ENCODE results near the gene SRBD1. TPM values are rescaled to one million over a fixed set of nuclear protein-coding genes. Genes with fewer than 3 reads are reported as not detected.

Gene SRBD1
- total and polyA plus RNA-seq, 2 of the 8 experiments (the other 6 are each of a cell fraction or from before 2014, with no cell fraction given): 4.6 to 20.0 TPM

- no peaks in the 10 kb centered on the region; a peak in 1 of 4 replicates for H3K9me3 ChIP-seq (ENCODE audit: insufficient read depth in 2 of 2, low read depth in 1 of 2, low read length in 1 of 2)
- FAIRE-seq (no peak), DNase-seq (ENCODE audit: low read depth in 1 of 2, low spot score in 2 of 2) (no peak)
- no peak overlapping the region for H3K23ac ChIP-seq (ENCODE audit: insufficient read length)
- WGBS, 2 experiments (ENCODE audit: extremely low coverage in 1 of 2, insufficient coverage in 1 of 2, insufficient read length in 1 of 2, insufficient replicate concordance in 2 of 2, low coverage in 1 of 2, low lambda C conversion rate in 2 of 2, missing lambda C conversion rate in 1 of 2): 89% methylated on average over 6 of the region's 6 CpGs; no CpG with 5 or more reads in 1 of the 2 experiments
- no peak overlapping the region for H4K5ac ChIP-seq (ENCODE audit: insufficient read length, low read depth, low read length)
- H2BK12ac ChIP-seq (ENCODE audit: low read depth, low read length): no peak overlapping the region
- no peak overlapping the region for H2BK20ac ChIP-seq (ENCODE audit: low read length)
- H3K27me3 ChIP-seq (replicated peaks in 1 of 4; ENCODE audit: control insufficient read depth in 3 of 4, extremely low read depth in 1 of 4, insufficient read depth in 3 of 4, low read length in 3 of 4): no peaks in the 10 kb centered on the region
- H2BK5ac ChIP-seq (ENCODE audit: low read depth, low read length): no peak overlapping the region
- no peak overlapping the region for H3K27ac ChIP-seq (ENCODE audit: low read depth, low read length)
- no peak overlapping the region for H3K56ac ChIP-seq (replicated peaks; ENCODE audit: insufficient read length, low read depth, low read length)
- H3K9ac ChIP-seq (replicated peaks in 1 of 4; ENCODE audit: extremely low read depth in 1 of 4, low read depth in 3 of 4, low read length in 3 of 4): no peak overlapping the region
- no peak overlapping the region for H2AFZ ChIP-seq (ENCODE audit: low read length)
- no peaks in the 10 kb centered on the region; a peak in 1 of 8 replicates for H3K36me3 ChIP-seq (ENCODE audit: control insufficient read depth in 2 of 4, insufficient read depth in 4 of 4, low read length in 3 of 4)
- H3K79me1 ChIP-seq (ENCODE audit: low read depth, low read length): no peaks in the 10 kb centered on the region
- H3K4me2 ChIP-seq (ENCODE audit: insufficient read depth in 1 of 2, low read depth in 2 of 2, low read length in 2 of 2): no peak overlapping the region
- no peak overlapping the region for H2BK15ac ChIP-seq (ENCODE audit: low read length)
- ChIA-PET POLR2A (ENCODE audit: partially characterized antibody) (no interaction called here), CTCF (ENCODE audit: partially characterized antibody) (interaction anchor here (0.5 to 0.9 kb wide), 5 partner anchors 14 to 272 kb away, joined by 3 read pairs; no protein-coding TSS in a partner anchor)
- no peak overlapping the region for H4K8ac ChIP-seq (ENCODE audit: extremely low read depth, insufficient read depth, low read length)
- H3K4ac ChIP-seq (replicated peaks; ENCODE audit: insufficient read length, low read depth, low read length): no peak overlapping the region
- no peaks in the 10 kb centered on the region for H3K23me2 ChIP-seq (ENCODE audit: low read depth, low read length)
- no peak overlapping the region for H3K14ac ChIP-seq (ENCODE audit: insufficient read length)
- no peaks in the 10 kb centered on the region for H3K4me1 ChIP-seq (replicated peaks in 1 of 4; ENCODE audit: control insufficient read depth in 3 of 4, insufficient read depth in 4 of 4, low read length in 3 of 4)
- no peak overlapping the region for H3K4me3 ChIP-seq (ENCODE audit: extremely low read depth in 1 of 4, insufficient read depth in 2 of 4, low read depth in 3 of 4, low read length in 4 of 4)
- no peak overlapping the region for H2AK5ac ChIP-seq (ENCODE audit: low read depth, low read length)
- no peaks in the 10 kb centered on the region for H3K79me2 ChIP-seq (ENCODE audit: control insufficient read depth in 1 of 2, insufficient read depth in 2 of 2, low read length in 2 of 2)
- no peak overlapping the region for H2BK120ac ChIP-seq (replicated peaks; ENCODE audit: low read depth, low read length)
- H3K18ac ChIP-seq (ENCODE audit: extremely low read depth, low read length): no peak overlapping the region
- H4K20me1 ChIP-seq (replicated peaks in 1 of 2; ENCODE audit: control insufficient read depth in 1 of 2, insufficient read depth in 2 of 2, low read length in 2 of 2): no peaks in the 10 kb centered on the region
- TF ChIP-seq PHF8 (conservative IDR thresholded peaks at IDR 0.05; ENCODE audit: low read depth, low read length) (no peak), RNF2 (IDR thresholded peaks at IDR 0.05; ENCODE audit: borderline replicate concordance, low read depth, low read length, missing control alignments, poor library complexity, severe bottlenecking) (no peak), SP2 (IDR thresholded peaks at IDR 0.05; ENCODE audit: low read length) (no peak), RAD21 (IDR thresholded peaks at IDR 0.05 in 1 of 2, conservative IDR thresholded peaks at IDR 0.05 in 1 of 2; ENCODE audit: low read depth in 2 of 2, low read length in 2 of 2) (peak; percentile 31 to 36), TBP (IDR thresholded peaks at IDR 0.05; ENCODE audit: low read depth, low read length) (no peak)
- no peak overlapping the region for H4K91ac ChIP-seq (replicated peaks; ENCODE audit: insufficient read length, low read length)
Observed at GRCh38 chr2:45439788-45440773, 171.0 kb downstream of the SRBD1 start.

Measured in H1 (cell line).